Mucosa of descending colon (tissue), 3 donors: ENCODE measurements around the gene BMP4. TPM values are rescaled to one million over a fixed set of nuclear protein-coding genes. Genes with fewer than 3 reads are reported as not detected.

Experiments
- ATAC-seq: fragments of 200-7000 bp; cut with Tn5 transposase; one replicate; pipeline ENCODE4 v1.9.1; 2020; ENCODE audit warnings: mild to moderate bottlenecking, moderate library complexity
- DNase-seq, 3 donors: peaks; one replicate each; pipeline ENCODE4 v3.0.0-alpha.2; 2020
- H3K36me3 ChIP-seq: fragments of 200-600 bp; one replicate; pipeline ENCODE4 v1.8.0; 2021; ENCODE audit warnings: low read depth, mild to moderate bottlenecking
- H3K4me1 ChIP-seq: fragments of 200-600 bp; one replicate; pipeline ENCODE4 v1.8.0; 2021; ENCODE audit warnings: low read depth, mild to moderate bottlenecking
- H3K4me3 ChIP-seq: fragments of 200-600 bp; one replicate; pipeline ENCODE4 v1.8.0; 2021; ENCODE audit warnings: mild to moderate bottlenecking
- H3K9me3 ChIP-seq: fragments of 200-600 bp; one replicate; pipeline ENCODE4 v1.8.0; 2021; ENCODE audit warnings: mild to moderate bottlenecking
- CTCF ChIP-seq: fragments of 200-600 bp; IDR thresholded peaks from one replicate; pipeline ENCODE4 v1.8.0; 2022; ENCODE audit warnings: antibody characterized with exemption, mild to moderate bottlenecking
- intact Hi-C, 2 donors: fragments of 100-400 bp; cut with DNase I in 1 of 2; cut with micrococcal nuclease in 1 of 2; formaldehyde crosslinking; loops; one replicate each; pipeline versions ENCODE4 v1.11.0 to v1.11.1; 2022; cut with DNase I, micrococcal nuclease
- long read RNA-seq, 2 donors: library from polyadenylated mRNA; unstranded; transcript quantifications; one replicate each; pipeline ENCODE4 v2.0.0, GENCODE V29; 2019 to 2021
- total RNA-seq, 3 donors: library from RNA; stranded (reverse); fragmentation: NEBNext Ultra II Directional in 2 of 3; extraction: Animal tissue kit (Norgen Biotek cat#: 25700) in 2 of 3; gene quantifications; one replicate each; pipeline versions ENCODE4 v1.2.1 to v1.2.4, GENCODE V29; 2021 to 2023
- donor health status: DM: no; HTN: no; CAD: no; lungs with moderate emphysema.
- donor health status: DM: no; HTN: no; CAD: no.
- donor health status: DM: no; HTN: yes; CAD: no.

The BMP4 gene
- 10 to 100 TPM in 2 of 3 donors, 1 to 10 TPM in 1; 8.1 to 16.0 (median 15.6) TPM for total RNA-seq
- long read RNA-seq, donor 1, transcript BMP4-206 (4 exons, 1,708 nt), result major isoform, 5 of 11 reads
- long read RNA-seq, donor 1, partial matches to known transcripts, result 0 of 11 reads
- long read RNA-seq, donor 1, other reads (novel, unspliced or antisense), result 3 of 11 reads
- long read RNA-seq, donor 2, partial matches to known transcripts, result 0 of 6 reads
- long read RNA-seq, donor 2, other reads (novel, unspliced or antisense), result 1 of 6 reads

- Histone ChIP-seq H3K36me3 (no peaks in the 10 kb centered on the region), H3K9me3 (no peaks in the 10 kb centered on the region), H3K4me1 (peaks cover 32% of the 10 kb centered on the region), H3K4me3 (peak within 1 kb of the TSS; percentile 30)
- peak; percentile 76 to 87 (median 86) for DNase-seq
- intact Hi-C loops, result no loop called here
- peak; percentile 75 for ATAC-seq
- TF ChIP-seq CTCF, result no peak
These were observed at the start of gene BMP4 for GRCh38 chr14:53956427-53957201. BMP4 (minus strand) TSS chr14:53956825; CDS start chr14:53952222, 4,603 bp downstream.

GRCh38 chr14:54003064-54003463, 46.4 kb upstream of the BMP4 start:
- DNase-seq (no peak), ATAC-seq (no peak)
- H3K4me1 ChIP-seq, result no peaks in the 10 kb centered on the region
- H3K4me3 ChIP-seq, result no peak overlapping the region
- no peak for TF ChIP-seq CTCF
- intact Hi-C loops, result no loop called here
- no peaks in the 10 kb centered on the region for H3K36me3 ChIP-seq
- H3K9me3 ChIP-seq, result no peaks in the 10 kb centered on the region

- ATAC-seq (no peak), DNase-seq (no peak)
- H3K4me1 ChIP-seq, result no peaks in the 10 kb centered on the region
- H3K36me3 ChIP-seq, result no peaks in the 10 kb centered on the region
- no peak overlapping the region for H3K4me3 ChIP-seq
- no peaks in the 10 kb centered on the region for H3K9me3 ChIP-seq
- TF ChIP-seq CTCF, result no peak
- intact Hi-C loops, result no loop called here
These were observed 46.0 kb upstream of the BMP4 start for GRCh38 chr14:54002653-54003052.

- H3K4me3 ChIP-seq, result no peak overlapping the region
- DNase-seq (no peak), ATAC-seq (no peak)
- no peak for TF ChIP-seq CTCF
- H3K4me1 ChIP-seq, result no peaks in the 10 kb centered on the region
- no peaks in the 10 kb centered on the region for H3K36me3 ChIP-seq
- no peaks in the 10 kb centered on the region for H3K9me3 ChIP-seq
- intact Hi-C loops, result no loop called here
These were observed 44.7 kb upstream of the BMP4 start for GRCh38 chr14:54001189-54001878.

- Histone ChIP-seq H3K36me3 (no peaks in the 10 kb centered on the region), H3K9me3 (no peaks in the 10 kb centered on the region), H3K4me1 (no peaks in the 10 kb centered on the region), H3K4me3 (no peak overlapping the region)
- intact Hi-C loops, result no loop called here
- no peak for DNase-seq
- TF ChIP-seq CTCF, result no peak
- ATAC-seq, result no peak
These were observed 43.8 kb upstream of the BMP4 start for GRCh38 chr14:54000341-54000811.
